Fibroblast of pulmonary artery (primary cell): ENCODE data around the gene TBXAS1.

ENCODE experiments used
- DNase-seq: peaks from one replicate; pipeline ENCODE4 v3.0.0-alpha.2; 2010; ENCODE audit warnings: low read depth
- H3K4me3 ChIP-seq: replicated peaks from 2 replicates; pipeline ENCODE4 v1.5.1; 2011; ENCODE audit warnings: low read depth, mild to moderate bottlenecking, control low read depth, low read length, moderate library complexity
- TF ChIP-seq, protein P1 (sequence below): IDR thresholded peaks from 2 replicates; pipeline ENCODE4 v1.5.1; 2011; ENCODE audit warnings: mild to moderate bottlenecking, control low read depth, low read length, inconsistent platforms; ENCODE audit errors: missing control alignments

Gene TBXAS1

DNA sequence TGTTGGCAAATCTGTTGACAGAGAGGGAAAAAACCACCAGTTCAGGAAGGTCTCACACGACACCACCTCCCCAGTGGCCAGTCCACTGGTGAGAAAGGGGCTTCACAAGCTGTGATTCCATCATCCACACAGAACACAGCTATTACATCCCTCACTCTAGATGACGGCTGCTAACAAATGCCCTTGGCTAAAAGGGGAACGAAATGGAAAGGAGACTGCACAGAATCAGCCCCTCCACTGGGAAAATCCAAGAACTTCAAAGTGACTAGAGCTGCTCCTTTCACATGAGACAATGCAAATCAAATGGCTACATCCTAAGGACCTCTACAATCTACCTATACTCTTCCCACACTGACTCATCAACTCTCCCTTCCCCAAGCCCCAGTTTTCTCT is 228.1 kb downstream of the TBXAS1 start:
- no peak overlapping the region for H3K4me3 ChIP-seq
- TF ChIP-seq, protein P1, sequence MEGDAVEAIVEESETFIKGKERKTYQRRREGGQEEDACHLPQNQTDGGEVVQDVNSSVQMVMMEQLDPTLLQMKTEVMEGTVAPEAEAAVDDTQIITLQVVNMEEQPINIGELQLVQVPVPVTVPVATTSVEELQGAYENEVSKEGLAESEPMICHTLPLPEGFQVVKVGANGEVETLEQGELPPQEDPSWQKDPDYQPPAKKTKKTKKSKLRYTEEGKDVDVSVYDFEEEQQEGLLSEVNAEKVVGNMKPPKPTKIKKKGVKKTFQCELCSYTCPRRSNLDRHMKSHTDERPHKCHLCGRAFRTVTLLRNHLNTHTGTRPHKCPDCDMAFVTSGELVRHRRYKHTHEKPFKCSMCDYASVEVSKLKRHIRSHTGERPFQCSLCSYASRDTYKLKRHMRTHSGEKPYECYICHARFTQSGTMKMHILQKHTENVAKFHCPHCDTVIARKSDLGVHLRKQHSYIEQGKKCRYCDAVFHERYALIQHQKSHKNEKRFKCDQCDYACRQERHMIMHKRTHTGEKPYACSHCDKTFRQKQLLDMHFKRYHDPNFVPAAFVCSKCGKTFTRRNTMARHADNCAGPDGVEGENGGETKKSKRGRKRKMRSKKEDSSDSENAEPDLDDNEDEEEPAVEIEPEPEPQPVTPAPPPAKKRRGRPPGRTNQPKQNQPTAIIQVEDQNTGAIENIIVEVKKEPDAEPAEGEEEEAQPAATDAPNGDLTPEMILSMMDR, result no peak
- DNase-seq, result no peak

DNA sequence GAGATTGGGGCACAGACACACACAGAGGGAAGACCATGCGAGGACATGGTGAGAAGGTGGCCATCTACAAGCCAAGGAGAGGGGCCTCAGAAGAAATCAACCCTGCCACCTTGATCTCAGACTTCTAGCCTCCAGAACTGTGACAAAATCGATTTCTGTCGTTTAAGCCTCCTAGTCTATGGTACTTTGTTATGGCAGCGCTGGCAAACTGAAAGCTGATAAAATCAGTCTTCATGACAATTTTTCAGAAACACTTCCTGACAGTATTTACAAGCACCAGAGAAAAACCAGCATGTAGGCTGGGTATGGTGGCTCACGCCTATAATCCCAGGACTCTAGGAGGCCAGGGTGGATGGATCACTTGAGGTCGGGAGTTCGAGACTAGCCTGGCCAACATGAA is 229.5 kb downstream of the TBXAS1 start:
- no peak overlapping the region for H3K4me3 ChIP-seq
- no peak for DNase-seq

DNA sequence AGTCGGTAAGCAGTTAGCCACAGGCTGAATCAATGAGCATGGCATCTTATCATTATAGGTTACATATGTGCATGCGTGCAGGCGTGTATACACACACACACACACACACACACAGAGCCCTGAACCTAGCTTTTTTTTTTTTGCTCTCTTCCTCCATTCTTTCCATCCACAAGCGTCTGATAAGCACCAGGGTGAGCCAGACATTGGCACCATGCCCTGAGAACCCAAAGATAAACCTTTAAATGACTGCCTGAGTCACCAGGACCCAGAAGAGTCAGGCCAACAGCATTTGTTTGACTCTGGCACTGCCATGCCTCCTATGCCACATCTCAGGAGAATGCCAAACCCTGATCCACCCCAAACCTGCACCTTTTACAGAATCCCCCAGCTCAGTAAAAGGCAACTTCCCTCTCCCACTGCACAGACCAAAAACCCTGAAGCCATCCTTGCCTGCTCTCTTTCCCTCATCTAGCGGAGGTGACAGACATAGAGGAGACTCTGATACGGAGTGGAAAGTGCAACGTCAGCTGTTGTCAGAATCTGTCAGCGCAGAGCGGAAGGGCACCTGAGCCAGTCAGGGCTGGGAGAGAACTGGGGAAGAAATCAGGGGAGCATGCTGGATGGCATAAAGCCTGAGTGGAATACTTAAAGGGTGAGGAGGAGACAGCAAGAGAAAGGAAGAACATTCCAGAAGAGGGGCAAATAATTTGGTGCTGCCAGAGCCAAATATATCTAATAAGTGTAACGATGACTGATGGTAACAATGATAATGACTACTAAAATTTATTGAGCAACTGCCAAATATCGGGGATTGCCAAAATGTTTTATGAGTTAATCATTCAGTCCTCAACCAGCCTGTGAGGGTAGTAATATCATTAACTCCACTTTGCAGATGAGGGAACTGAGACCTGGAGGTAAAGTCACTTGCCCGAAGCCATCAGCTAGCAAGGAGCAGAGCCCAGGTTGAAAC is 230.5 kb downstream of the TBXAS1 start:
- peak; percentile 94 for DNase-seq
- TF ChIP-seq, protein P1, result no peak
- no peak overlapping the region for H3K4me3 ChIP-seq

More for the DNA sequence above, 229.5 kb downstream of the TBXAS1 start:
- TF ChIP-seq, protein P1, result no peak

DNA sequence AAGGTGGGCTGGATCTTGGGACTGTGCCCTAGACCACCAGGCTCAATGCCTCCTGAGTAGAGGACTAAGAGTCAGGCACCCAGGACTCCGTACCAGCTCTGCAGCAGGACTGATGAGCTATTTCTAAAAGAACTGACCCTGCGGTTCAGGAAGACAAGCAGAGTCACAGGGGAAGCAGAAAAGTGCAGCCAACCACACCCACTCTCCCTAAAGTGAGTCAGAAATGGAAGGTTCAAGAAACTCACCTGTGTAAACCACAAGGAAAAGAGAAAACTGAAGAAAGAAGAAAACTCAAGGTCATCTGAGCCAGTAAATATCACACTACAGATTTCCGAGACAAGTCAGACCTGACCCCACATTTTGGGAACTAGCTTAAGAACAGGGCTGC is 231.2 kb downstream of the TBXAS1 start:
- TF ChIP-seq, protein P1, result no peak
- DNase-seq, result no peak
- H3K4me3 ChIP-seq, result no peak overlapping the region

DNA sequence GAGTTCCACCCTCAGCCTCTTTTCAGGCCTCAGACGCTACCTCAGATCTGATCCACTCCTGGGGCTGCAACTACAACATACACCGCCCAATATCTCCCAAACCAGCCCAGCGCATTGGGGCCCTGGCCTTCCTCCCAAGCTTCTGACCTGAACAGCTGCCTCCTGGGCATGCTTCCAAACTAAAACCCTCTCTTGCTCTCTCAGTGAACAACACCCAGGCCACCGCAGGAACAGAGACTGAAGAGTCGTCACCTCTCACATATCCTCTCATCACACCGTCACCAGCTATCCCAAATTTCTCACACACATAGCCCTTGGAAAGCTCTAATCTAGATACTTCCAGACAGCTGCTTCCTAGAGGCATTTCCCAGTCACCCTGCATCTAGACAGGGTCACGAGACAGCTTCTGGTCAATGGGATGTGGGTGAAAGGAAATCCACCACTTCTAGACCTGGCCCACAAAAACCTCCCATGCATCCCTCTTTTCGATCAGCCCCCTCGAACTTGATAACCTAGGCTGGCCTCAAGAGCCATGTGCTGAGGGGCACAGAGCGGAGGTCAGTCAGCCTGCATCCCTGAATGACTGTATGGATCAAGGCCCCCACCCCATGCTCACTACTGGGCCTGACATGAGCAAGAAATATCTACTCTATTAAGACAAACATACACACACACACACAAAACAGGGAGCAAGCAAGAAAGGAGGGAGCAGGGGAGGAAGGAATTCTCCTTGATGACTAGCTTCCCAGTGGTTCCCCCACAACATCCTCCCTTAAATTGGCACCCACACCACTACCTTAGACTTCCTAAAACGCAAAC is 231.9 kb downstream of the TBXAS1 start:
- peak; percentile 87 for DNase-seq
- TF ChIP-seq, protein P1, result no peak
- H3K4me3 ChIP-seq, result no peak overlapping the region

DNA sequence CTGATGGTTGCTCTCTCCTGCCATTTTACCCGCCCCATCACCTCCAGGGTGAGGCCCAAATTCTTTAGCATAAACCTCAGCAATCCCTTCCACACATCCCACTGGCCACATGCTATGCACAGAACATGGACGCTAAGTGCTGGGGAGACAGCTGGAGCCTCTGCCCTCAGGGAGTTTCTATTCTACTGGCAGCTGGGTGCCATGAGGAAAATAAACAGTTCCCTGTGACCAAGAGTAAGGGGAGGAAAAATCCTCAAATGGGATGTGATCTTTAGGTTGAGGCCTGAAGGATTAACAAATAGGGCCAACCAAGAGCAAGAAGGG is 232.5 kb downstream of the TBXAS1 start:
- H3K4me3 ChIP-seq, result no peak overlapping the region

More for the DNA sequence above, 232.5 kb downstream of the TBXAS1 start:
- TF ChIP-seq, protein P1, result no peak
- no peak for DNase-seq
